GM08714 (cell line): ENCODE results near the gene ERLIN1.

Experiments
- H3K4me3 ChIP-seq: fragments of 200-500 bp; sonication (Bioruptor generic); 2 replicates; pipeline ENCODE4 v1.5.1; 2014; ENCODE audit warnings: mild to moderate bottlenecking, low read length, inconsistent platforms
- ZNF274 ChIP-seq: IDR thresholded peaks from 2 replicates; pipeline ENCODE4 v1.6.1; 2012; ENCODE audit warnings: mild to moderate bottlenecking, low read depth, low read length

Gene ERLIN1

GRCh38 chr10:100155936-100156335 lies 29.9 kb downstream of the ERLIN1 start:
- TF ChIP-seq ZNF274, result no peak

DNA sequence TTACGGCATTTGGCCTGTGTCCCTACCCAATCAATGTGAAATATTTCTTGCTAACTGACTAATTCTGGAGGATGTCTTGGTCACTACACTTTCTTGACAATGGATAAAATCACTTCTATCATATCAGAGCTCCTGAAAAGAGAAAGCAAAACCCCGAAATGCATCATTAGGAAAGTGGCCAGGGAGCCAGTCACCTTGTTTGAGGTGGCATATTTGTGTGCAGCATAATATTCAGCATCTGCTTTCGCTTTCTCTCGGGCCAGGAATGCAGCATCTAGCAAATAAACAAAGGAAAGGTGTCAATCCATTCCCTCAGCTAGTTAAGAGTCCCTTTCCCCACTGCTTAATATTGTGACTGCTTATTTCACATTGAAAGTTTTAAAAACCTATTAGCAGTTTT lies 31.2 kb downstream of the ERLIN1 start:
- H3K4me3 ChIP-seq, result no peak overlapping the region
- TF ChIP-seq ZNF274, result no peak

More at GRCh38 chr10:100155936-100156335, 29.9 kb downstream of the ERLIN1 start:
- H3K4me3 ChIP-seq, result no peak overlapping the region

DNA sequence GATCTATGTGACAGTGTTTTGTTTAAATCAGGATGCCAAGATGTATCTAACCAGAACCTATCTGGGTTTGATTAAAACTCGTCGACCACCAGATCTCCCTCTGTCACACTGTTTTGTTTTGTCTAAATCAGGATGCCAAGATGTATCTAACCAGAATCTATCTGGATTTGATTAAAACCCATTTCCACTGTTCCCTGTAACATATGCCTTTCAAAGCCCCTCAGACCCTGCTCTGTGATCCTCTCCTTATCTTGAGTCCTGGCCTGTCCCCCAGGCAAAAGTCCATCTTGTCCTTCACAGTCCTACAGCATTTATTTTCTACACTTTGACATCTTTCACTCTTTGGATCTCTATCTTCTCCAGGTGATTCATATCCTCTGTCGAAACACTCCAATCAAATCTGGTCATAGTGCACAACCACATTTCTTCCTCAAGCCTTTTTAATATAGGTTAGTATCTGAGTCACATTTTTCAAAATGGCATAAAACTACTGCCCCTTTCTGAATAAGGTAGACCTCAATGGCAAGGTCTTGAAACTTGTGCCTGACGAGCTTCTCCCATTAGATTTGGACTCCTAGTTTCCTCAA lies 32.5 kb downstream of the ERLIN1 start:
- no peak overlapping the region for H3K4me3 ChIP-seq
- TF ChIP-seq ZNF274, result no peak

DNA sequence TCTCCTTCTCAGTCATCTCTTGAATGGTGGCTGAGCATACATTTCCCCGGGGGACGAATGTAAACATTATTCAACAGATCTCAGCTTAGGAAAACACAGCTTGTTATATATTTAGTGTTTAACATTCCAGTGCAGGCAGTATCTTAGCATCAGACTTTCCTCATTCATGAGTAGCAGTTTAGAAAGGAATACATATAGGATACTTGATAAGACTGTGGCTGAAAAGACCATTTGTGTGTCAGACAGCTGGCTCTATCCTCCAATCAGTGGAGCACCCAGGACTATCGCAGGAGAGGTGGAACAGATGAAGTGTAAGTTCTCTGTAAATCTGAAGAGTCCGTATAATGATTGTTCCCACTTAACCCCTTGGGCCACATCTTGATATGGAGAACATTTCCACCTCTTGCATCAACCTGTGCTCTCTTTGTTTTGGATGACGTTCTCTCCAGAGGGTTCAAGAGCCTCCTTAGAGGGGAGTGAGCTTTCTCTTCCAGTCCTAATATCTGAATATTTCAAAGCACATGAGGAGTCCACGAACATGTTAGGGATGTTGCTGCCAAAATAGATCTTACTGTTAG lies 34.0 kb downstream of the ERLIN1 start:
- no peak overlapping the region for H3K4me3 ChIP-seq
- TF ChIP-seq ZNF274, result no peak

DNA sequence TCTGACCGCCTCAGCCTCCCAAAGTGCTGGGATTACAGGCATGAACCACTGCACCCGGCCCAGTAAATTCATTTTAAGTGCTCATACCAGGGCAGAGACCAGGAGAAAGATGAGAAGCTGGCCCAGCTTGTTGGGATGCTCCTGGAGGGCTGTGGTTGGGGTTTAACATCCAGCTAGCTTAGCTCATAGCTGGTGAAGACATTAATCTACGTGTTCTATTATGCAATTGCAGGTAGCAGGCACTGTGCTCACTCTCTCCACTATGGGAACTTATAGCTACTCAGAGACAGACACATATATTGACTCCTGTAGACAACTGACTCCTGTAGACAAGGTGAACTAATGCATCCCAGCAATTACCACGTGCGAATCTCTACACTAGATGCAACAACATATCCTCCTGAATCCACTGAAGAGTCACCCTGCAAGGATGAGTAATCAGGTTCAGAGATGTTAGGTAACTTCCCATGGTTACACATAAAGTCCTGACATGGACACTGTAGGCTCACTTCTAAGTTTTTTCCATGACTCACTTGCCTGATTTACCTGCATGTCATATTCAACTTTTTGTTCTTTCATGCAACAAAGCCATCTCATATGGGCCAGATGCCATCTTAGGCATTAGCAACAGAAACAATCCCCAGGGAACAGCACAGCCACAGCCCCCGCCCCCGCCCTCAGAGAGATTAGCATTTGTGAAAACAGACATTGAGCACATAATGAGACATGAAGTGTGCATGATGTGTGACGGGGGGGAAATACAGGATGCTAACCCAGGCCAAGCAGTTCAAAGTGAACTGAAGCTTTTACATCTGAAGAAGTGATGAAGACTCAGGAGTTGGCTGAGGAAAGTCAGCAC lies 37.2 kb downstream of the ERLIN1 start:
- no peak overlapping the region for H3K4me3 ChIP-seq
- no peak for TF ChIP-seq ZNF274

- no peak overlapping the region for H3K4me3 ChIP-seq
- TF ChIP-seq ZNF274, result no peak
Measured at GRCh38 chr10:100146875-100147650, 38.8 kb downstream of the ERLIN1 start.

DNA sequence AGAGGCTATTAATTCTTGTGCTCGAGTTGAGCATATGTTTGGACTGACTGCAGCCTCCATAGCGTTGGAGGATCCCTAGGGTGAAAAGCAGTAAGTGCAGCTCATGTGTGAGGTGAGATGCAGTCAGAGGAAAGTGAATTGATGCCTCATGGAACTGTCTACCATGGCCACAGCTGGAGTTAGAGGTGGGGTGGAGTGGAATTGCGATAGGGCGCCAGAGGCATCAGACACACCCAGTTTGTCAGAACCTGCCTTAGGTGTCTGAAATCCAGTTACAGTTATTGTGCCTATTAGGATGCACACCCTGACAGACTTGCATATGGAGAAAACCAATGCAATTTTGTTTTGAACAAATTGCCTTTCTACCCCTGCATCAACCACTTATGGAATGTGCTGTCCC lies 39.4 kb downstream of the ERLIN1 start:
- no peak for TF ChIP-seq ZNF274
- no peak overlapping the region for H3K4me3 ChIP-seq

DNA sequence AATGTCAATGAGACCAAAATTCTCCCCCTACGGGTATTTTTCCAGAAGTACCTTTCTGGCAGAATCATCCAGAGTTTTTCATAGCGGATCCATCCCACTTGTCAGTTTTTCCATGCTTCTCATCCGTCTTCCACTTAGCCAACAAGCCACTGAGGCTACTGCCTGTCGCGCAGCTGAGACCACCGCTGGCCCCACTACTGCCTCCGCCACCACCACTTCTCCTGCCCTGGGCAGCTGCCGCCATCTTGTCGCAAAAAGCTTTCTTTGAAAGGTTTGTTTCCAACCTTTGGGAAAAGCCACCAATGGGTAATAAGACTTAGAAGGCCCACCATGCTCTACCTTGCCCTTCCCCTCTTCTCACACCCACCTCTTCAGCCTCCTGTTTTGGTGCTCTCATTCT lies 42.1 kb downstream of the ERLIN1 start:
- no peak overlapping the region for H3K4me3 ChIP-seq
- no peak for TF ChIP-seq ZNF274

DNA sequence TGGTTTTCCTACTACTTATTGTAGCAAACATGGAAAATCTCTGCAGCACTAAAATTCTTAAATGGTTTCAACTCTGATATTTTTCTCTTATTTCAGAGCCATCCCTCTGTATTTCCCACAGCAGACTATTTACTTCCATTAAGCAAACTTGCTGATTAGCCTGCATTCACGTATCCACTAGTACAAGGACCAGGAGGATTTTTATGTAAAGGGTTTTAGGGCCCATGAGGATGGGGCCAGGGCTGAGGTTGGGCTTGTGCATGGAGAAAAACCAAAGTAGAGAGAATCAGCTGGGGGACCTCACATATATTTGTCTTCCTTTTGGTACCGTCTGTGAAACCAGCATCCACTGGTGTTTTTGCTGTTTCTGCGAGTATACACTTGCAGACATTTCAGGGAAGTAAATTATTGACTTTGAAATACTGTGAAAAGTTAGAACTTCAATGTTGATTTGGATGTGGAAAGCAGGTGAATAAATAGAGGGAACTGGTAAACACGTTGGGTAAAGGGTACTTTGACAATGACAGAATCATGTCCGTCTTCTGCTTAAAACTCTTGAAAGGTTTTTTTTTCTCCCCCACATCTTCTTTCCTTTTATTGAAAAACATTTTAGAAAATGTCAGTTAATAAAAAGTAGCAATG lies 44.3 kb downstream of the ERLIN1 start:
- no peak for TF ChIP-seq ZNF274

DNA sequence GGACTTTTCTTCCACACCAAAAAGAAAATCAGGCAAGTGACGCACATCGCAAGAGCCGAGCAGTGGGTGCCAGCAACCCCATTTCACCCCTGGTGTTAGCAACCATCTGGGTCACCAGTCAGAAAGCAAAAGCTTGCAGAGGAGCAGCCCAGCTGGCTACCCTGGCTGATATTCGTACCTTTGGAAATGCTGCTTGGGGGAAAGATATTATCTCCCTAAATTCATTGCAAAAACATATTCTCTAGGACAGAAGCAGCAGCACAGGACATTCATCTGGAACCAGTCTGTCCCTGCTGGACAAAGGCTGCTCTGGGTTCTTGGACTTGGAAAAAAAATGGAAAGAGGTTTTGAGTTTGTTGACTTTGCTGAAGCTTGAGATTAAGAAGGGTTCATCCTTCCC lies 45.8 kb downstream of the ERLIN1 start:
- TF ChIP-seq ZNF274, result no peak
- H3K4me3 ChIP-seq, result no peak overlapping the region

More for the DNA sequence above, 44.3 kb downstream of the ERLIN1 start:
- no peak overlapping the region for H3K4me3 ChIP-seq

DNA sequence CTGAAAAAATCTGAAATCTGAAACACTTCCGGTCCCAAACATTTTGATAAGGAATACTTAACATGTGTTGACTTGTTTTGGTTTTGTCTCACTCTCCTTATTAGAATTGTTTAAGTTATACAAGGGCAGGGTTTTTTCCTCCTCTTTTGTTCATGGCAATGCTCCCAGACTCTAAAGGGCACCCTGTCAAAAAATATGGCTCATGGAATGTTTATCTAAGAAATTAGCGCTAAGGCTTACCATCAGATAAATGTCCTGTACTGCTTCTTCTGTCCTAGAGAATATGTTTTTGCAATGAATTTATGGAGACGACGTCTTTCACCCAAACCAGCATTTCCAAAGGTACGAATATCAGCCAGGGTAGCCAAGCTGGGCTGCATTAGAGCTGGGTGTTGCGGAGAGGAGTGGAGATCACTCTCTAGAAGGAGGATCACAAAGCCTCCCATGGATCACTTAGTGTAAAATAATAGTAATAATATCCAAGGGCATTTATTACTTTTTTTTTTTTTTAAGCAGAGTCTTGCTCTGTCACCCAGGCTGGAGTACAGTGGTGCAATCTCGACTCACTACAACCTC lies 46.8 kb downstream of the ERLIN1 start:
- TF ChIP-seq ZNF274, result no peak
- no peak overlapping the region for H3K4me3 ChIP-seq

DNA sequence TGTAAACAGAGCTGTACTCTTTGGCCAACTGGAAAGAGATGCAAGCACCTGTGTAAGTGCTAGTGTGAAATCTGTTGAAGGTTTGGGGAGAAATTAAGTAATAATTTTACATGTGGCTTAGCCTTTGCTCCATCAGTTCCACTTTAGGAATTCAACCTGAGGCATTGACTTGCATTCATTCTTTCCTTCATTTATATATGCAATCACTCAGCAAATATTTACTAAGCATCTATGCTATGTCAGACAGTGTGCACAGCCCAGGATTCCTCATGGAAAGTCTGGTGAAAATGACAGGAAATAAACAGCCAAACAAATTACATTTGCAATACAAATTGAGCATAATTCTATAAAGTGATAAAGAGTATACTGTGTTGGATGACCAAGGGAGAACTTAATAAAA lies 50.3 kb downstream of the ERLIN1 start:
- H3K4me3 ChIP-seq, result no peak overlapping the region
- no peak for TF ChIP-seq ZNF274

GRCh38 chr10:100133801-100134200 lies 52.0 kb downstream of the ERLIN1 start:
- TF ChIP-seq ZNF274, result no peak
- H3K4me3 ChIP-seq, result no peak overlapping the region
